Measurements from ENCODE around the gene LRRN2. TPM values are rescaled to one million over a fixed set of nuclear protein-coding genes. Genes with fewer than 3 reads are reported as not detected.

The LRRN2 gene
- polyA plus RNA-seq, 1 experiment = not detected

- ChIA-PET CTCF (no interaction called here), POLR2A (no interaction called here)
Measured at GRCh38 chr1:204721373-204722055, 36.0 kb upstream of the LRRN2 start.

GRCh38 chr1:204716660-204717059, 31.1 kb upstream of the LRRN2 start:
- Histone ChIP-seq H3K4me3 (ENCODE audit: low read depth, low read length) (no peak overlapping the region), H3K9me3 (ENCODE audit: control insufficient read depth, insufficient read depth, low read length) (no peaks in the 10 kb centered on the region), H3K27me3 (ENCODE audit: control insufficient read depth, insufficient read depth, low read length) (peaks cover 22% of the 10 kb centered on the region), H3K27ac (ENCODE audit: low read depth, low read length) (no peak overlapping the region)
- CTCF ChIA-PET = no interaction called here
- TF ChIP-seq CTCF (IDR thresholded peaks at IDR 0.05; ENCODE audit: low read depth, low read length) = no peak
- POLR2A ChIA-PET = no interaction called here
- no peak for DNase-seq (ENCODE audit: low read depth, low spot score)

More at GRCh38 chr1:204721373-204722055, 36.0 kb upstream of the LRRN2 start:
- TF ChIP-seq CTCF (IDR thresholded peaks at IDR 0.05; ENCODE audit: low read depth, low read length) = no peak
- no peak overlapping the region for H3K4me3 ChIP-seq (ENCODE audit: low read depth, low read length)
- no peaks in the 10 kb centered on the region for H3K27me3 ChIP-seq (ENCODE audit: control insufficient read depth, insufficient read depth, low read length)
- no peak overlapping the region for H3K27ac ChIP-seq (ENCODE audit: low read depth, low read length)
- H3K9me3 ChIP-seq (ENCODE audit: control insufficient read depth, insufficient read depth, low read length) = no peaks in the 10 kb centered on the region; the same call in 1 of the 2 replicates
- no peak for DNase-seq (ENCODE audit: low read depth, low spot score)

GRCh38 chr1:204714861-204715511, 29.4 kb upstream of the LRRN2 start:
- H3K9me3 ChIP-seq (ENCODE audit: control insufficient read depth, insufficient read depth, low read length) = no peaks in the 10 kb centered on the region
- POLR2A ChIA-PET = no interaction called here
- CTCF ChIA-PET = no interaction called here
- DNase-seq (ENCODE audit: low read depth, low spot score) = no peak
- H3K4me3 ChIP-seq (ENCODE audit: low read depth, low read length) = no peak overlapping the region
- H3K27ac ChIP-seq (ENCODE audit: low read depth, low read length) = no peak overlapping the region
- peaks cover 34% of the 10 kb centered on the region for H3K27me3 ChIP-seq (ENCODE audit: control insufficient read depth, insufficient read depth, low read length)
- no peak for TF ChIP-seq CTCF (IDR thresholded peaks at IDR 0.05; ENCODE audit: low read depth, low read length)

- Histone ChIP-seq H3K27ac (ENCODE audit: low read depth, low read length) (no peak overlapping the region), H3K9me3 (ENCODE audit: control insufficient read depth, insufficient read depth, low read length) (no peaks in the 10 kb centered on the region), H3K27me3 (ENCODE audit: control insufficient read depth, insufficient read depth, low read length) (peaks cover 39% of the 10 kb centered on the region), H3K4me3 (ENCODE audit: low read depth, low read length) (no peak overlapping the region)
- no peak for DNase-seq (ENCODE audit: low read depth, low spot score)
- ChIA-PET CTCF (no interaction called here), POLR2A (no interaction called here)
- TF ChIP-seq CTCF (IDR thresholded peaks at IDR 0.05; ENCODE audit: low read depth, low read length) = no peak
Measured at GRCh38 chr1:204714194-204714860, 28.8 kb upstream of the LRRN2 start.

GRCh38 chr1:204713541-204713940, 28.0 kb upstream of the LRRN2 start:
- TF ChIP-seq CTCF (IDR thresholded peaks at IDR 0.05; ENCODE audit: low read depth, low read length) = no peak
- Histone ChIP-seq H3K27ac (ENCODE audit: low read depth, low read length) (no peak overlapping the region), H3K27me3 (ENCODE audit: control insufficient read depth, insufficient read depth, low read length) (peaks cover 39% of the 10 kb centered on the region), H3K9me3 (ENCODE audit: control insufficient read depth, insufficient read depth, low read length) (no peaks in the 10 kb centered on the region), H3K4me3 (ENCODE audit: low read depth, low read length) (no peak overlapping the region)
- ChIA-PET POLR2A (no interaction called here), CTCF (interaction anchor here (1.0 kb wide), 1 partner anchor 348 kb away, joined by 3 read pairs; no protein-coding TSS in a partner anchor)
- no peak for DNase-seq (ENCODE audit: low read depth, low spot score)
